GM19193 (cell line): Measurements from ENCODE around the gene SIN3A.

Experiments
- POLR2A ChIP-seq: IDR thresholded peaks from 4 replicates; pipeline ENCODE4 v1.6.1; 2011; ENCODE audit not compliant: insufficient read depth, insufficient read length; ENCODE audit errors: extremely low read depth

SIN3A gene

GRCh38 chr15:75452865-75453702, 1.6 kb upstream of the SIN3A start:
- no peak for TF ChIP-seq POLR2A

GRCh38 chr15:75452364-75452864, 924 bp upstream of the SIN3A start:
- TF ChIP-seq POLR2A, result peak; percentile 29

GRCh38 chr15:75451202-75451673, 252 bp downstream of the SIN3A start:
- TF ChIP-seq POLR2A, result peak; percentile 37

GRCh38 chr15:75450307-75451201, 936 bp downstream of the SIN3A start:
- TF ChIP-seq POLR2A, result no peak

GRCh38 chr15:75449585-75450306, 1.7 kb downstream of the SIN3A start:
- TF ChIP-seq POLR2A, result no peak

- no peak for TF ChIP-seq POLR2A
These were observed 5.3 kb downstream of the SIN3A start for GRCh38 chr15:75446151-75446550.

- no peak for TF ChIP-seq POLR2A
These were observed 13.8 kb downstream of the SIN3A start for GRCh38 chr15:75437721-75438120.

- no peak for TF ChIP-seq POLR2A
These were observed 14.6 kb downstream of the SIN3A start for GRCh38 chr15:75436881-75437280.

- TF ChIP-seq POLR2A, result no peak
These were observed 19.8 kb downstream of the SIN3A start for GRCh38 chr15:75431682-75432081.

GRCh38 chr15:75431270-75431669, 20.2 kb downstream of the SIN3A start:
- no peak for TF ChIP-seq POLR2A

GRCh38 chr15:75430259-75430658, 21.2 kb downstream of the SIN3A start:
- no peak for TF ChIP-seq POLR2A

GRCh38 chr15:75428152-75428551, 23.3 kb downstream of the SIN3A start:
- no peak for TF ChIP-seq POLR2A

GRCh38 chr15:75425966-75426500, 25.5 kb downstream of the SIN3A start:
- TF ChIP-seq POLR2A, result no peak

- no peak for TF ChIP-seq POLR2A
These were observed 28.9 kb downstream of the SIN3A start for GRCh38 chr15:75422554-75422953.

- no peak for TF ChIP-seq POLR2A
These were observed 30.8 kb downstream of the SIN3A start for GRCh38 chr15:75420698-75421097.

GRCh38 chr15:75416584-75416983, 34.9 kb downstream of the SIN3A start:
- no peak for TF ChIP-seq POLR2A
